Embryonic facial prominence (tissue), 1 donor: Measurements from ENCODE around the gene NECAB3.
A peak's percentile ranks its signal among the peaks of the same experiment; 100 is the strongest.

Experiments
- DNase-seq: peaks from one replicate; pipeline ENCODE4 v3.0.0-alpha.2; 2016; ENCODE audit errors: extremely low spot score

NECAB3 gene

GRCh38 chr20:33676652-33677645 is 2.7 kb upstream of the NECAB3 start:
- DNase-seq = no peak

GRCh38 chr20:33676121-33676520 is 1.9 kb upstream of the NECAB3 start:
- DNase-seq = no peak

GRCh38 chr20:33675136-33675959 is 1.1 kb upstream of the NECAB3 start:
- DNase-seq = no peak

- no peak for DNase-seq
These were observed 576 bp downstream of the NECAB3 start for GRCh38 chr20:33673410-33674293.

GRCh38 chr20:33673114-33673409 is 1.2 kb downstream of the NECAB3 start:
- DNase-seq = no peak

GRCh38 chr20:33672426-33673113 is 1.7 kb downstream of the NECAB3 start:
- no peak for DNase-seq

- no peak for DNase-seq
These were observed 2.5 kb downstream of the NECAB3 start for GRCh38 chr20:33671573-33672288.

- no peak for DNase-seq
These were observed 3.3 kb downstream of the NECAB3 start for GRCh38 chr20:33670715-33671499.

GRCh38 chr20:33669873-33670640 is 4.2 kb downstream of the NECAB3 start:
- DNase-seq = no peak

GRCh38 chr20:33669224-33669623 is 5.0 kb downstream of the NECAB3 start:
- DNase-seq = no peak

- DNase-seq = no peak
These were observed 5.6 kb downstream of the NECAB3 start for GRCh38 chr20:33668466-33669155.

GRCh38 chr20:33667676-33668465 is 6.4 kb downstream of the NECAB3 start:
- DNase-seq = no peak

GRCh38 chr20:33667245-33667675 is 7.0 kb downstream of the NECAB3 start:
- no peak for DNase-seq

GRCh38 chr20:33666293-33667244 is 7.7 kb downstream of the NECAB3 start, which contains the start of gene ACTL10:
Gene ACTL10, plus strand, starts transcription at chr20:33666943. Its CDS starts 555 bp downstream, at chr20:33667498.
- peak; percentile 70 for DNase-seq

GRCh38 chr20:33664762-33665144 is 9.5 kb downstream of the NECAB3 start:
- no peak for DNase-seq

- DNase-seq = no peak
These were observed 10.0 kb downstream of the NECAB3 start for GRCh38 chr20:33664085-33664761.
